HG02610 (cell line): Measurements from ENCODE around the gene DAP.
A peak's percentile ranks its signal among the peaks of the same experiment; 100 is the strongest.

Experiments used
- ATAC-seq: cut with Tn5 transposase; IDR thresholded peaks from one replicate; pipeline ENCODE4 v1.9.1; 2021; ENCODE audit warnings: mild to moderate bottlenecking, moderate library complexity; ENCODE audit not compliant: unreplicated experiment

The DAP gene

GRCh38 chr5:10761933-10762775 lies 1.1 kb upstream of the DAP start:
- ATAC-seq = no peak

- no peak for ATAC-seq
Measured at GRCh38 chr5:10760921-10761184, 181 bp downstream of the DAP start.

- peak; percentile 29 for ATAC-seq
Measured at GRCh38 chr5:10760096-10760920, 726 bp downstream of the DAP start.

DNA sequence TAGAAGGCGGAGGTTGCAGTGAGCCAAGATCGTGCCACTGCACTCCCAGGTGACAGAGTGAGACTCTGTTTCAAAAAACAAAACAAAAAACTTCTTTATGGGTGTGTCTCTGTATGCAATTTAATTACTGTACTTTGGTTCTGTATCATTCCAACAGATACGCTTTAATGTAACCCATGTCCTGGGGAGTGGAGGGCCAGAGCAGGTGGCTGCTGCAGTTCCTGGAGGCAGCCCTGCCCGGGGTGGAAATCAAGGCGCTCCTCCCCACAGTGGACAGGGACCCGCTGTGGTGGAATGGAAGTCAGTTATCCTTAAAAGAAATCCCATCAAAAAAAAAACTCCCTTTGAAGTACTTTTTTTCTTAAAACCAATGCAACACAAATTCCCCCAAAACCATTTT lies 1.9 kb downstream of the DAP start:
- ATAC-seq = no peak

DNA sequence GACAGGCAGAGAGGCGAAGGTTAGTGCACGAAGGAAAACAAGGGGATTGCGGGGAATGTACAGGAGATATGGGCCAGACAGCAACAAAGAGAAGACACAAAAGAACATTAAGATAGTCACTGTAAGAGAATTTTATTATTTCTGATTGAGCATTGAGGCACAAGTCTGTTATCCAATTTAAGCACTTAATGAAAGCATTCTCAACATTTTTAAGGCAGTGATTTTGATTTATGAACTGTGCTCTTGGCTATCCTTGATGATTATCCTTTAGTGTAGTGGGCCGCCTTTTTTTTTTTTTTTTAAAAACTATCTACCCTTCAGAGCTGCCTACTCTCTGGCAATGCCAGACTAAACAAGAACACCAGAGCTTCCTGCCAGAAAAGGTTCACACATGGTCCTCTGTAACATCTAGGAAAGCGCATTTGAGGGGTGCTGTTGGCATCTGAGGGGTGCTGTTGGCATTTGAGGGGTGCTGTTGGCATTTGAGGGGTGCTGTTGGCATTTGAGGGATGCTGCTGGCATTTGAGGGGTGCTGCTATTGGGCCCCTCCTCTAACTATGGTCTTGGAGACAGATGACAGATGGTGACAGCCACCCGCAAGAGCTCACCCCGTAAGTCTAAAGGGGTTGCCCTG lies 3.0 kb downstream of the DAP start:
- ATAC-seq = no peak

- ATAC-seq = no peak
Measured at GRCh38 chr5:10757043-10757442, 4.0 kb downstream of the DAP start.

- ATAC-seq = peak; percentile 29
Measured at GRCh38 chr5:10756549-10756948, 4.5 kb downstream of the DAP start.

GRCh38 chr5:10753178-10753577 lies 7.9 kb downstream of the DAP start:
- no peak for ATAC-seq

DNA sequence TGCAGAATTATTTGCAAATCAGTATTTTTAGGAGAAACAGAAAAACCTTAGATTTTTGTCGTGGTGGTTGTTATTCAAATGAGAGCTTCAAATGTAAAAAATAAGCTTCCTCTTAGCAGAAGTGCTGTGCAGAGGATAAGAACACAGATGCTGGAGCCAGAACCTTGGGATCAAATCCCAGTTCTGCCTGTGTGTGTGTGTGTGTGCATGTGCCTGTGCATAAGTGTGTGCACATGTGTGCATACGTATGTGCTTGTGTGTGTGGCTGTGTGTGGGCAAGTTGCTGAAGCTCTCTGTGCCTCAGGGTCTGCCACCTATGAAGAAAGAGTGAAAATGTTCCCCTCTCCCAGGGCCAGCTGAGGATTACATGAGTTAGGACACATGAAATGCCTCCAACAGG lies 8.6 kb downstream of the DAP start:
- no peak for ATAC-seq

- ATAC-seq = no peak
Measured at GRCh38 chr5:10750909-10751308, 10.1 kb downstream of the DAP start.

DNA sequence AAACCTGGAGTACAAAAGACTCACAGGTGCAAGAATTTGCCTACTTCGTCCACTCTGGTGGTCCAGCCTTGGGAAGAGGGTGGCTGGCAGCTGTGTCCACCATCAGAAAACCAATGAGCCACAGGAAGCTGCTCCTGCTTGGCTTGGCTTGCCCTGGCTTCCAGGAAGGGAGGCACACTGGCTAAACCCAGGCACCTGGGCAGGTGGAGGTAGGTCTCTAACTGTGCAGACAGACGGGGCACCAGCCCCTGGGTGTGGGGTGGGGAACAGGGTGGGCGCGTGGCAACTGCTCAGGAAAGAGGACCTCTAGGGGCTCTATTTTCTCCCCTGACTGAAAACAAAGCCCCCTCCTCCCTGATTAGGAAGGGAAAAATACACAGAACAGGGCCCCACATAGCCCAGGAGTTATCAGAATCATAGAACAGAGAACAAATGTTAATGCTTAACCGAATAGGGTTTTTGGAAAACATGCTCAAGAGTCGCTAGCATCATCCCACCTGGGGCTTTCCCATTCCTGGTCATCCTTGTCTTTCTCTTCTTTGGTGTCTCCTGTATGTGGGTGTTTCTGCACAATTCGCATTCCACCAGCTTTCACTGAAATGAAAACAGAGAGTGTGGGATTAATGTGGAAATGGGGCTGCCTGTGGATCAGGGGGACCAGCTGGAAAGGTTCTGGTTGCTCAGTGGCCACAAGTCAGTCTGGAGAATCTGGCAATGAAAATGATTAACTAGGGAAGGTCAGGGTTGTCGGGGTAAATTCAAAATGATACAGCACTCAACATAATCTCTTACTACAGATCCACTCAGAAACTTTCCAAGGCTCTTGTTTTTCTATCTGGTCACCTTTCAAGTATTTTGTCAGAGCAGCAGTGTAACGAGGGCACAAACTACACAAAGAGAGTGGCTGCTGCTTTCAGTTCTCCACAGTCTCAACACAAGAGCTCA lies 13.1 kb downstream of the DAP start:
- no peak for ATAC-seq

- ATAC-seq = no peak
Measured at GRCh38 chr5:10746711-10747110, 14.3 kb downstream of the DAP start.

DNA sequence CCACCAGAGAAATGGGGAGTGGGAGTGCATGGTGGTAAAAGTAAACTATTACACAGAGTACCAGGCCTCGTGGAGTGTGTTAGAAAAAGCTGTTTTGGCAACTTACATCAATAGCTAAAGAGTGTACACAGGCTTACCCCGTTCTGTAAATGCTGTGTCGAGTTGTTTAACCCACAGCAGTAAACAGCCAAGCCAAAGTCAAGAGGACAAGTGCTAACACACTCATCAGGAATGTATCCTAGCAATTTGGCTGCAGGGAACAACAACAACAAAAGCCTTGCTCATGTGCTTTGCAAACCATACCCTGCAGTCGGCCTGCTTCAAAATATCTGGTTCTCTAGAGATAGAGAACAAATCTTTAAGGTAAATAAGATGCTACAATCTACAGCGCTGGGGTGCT lies 15.9 kb downstream of the DAP start:
- ATAC-seq = no peak

- ATAC-seq = no peak
Measured at GRCh38 chr5:10744681-10745080, 16.4 kb downstream of the DAP start.

DNA sequence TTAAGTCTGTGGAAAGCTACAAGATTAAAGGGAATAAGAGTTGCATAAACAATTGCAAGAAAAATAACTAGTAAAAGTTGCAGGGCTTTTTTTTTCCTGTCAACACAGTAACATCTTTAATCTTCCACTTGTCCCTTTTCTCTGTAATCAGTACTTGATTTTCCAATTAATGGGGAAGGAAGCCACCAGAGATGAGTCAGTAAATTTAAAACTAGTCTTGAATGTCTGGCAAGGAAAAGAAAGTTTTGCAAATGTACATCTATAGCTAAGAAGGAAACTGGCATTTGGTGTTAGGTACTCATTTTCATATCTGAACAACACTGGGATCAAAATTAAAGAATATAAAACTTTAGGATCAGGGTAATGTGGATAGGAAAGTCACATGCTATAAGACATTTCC lies 17.1 kb downstream of the DAP start:
- ATAC-seq = no peak

DNA sequence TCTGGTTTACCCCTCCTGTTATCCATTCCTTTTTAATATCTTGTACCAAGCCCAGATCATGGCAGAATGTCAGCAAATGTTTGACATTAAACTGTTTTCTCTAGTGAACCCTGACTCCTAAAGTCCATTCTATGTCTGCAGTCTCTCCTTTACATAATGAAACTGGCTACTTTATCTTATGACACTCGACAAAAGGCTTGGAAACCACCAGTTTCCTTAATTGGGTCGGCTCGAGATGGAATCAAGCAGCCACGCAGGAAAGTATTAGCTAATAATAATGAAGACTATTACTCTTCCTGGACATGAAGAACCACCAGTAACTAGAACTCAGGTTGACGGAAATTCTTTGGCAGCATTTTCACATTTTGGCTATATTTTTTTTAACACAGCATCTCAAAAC lies 17.5 kb downstream of the DAP start:
- no peak for ATAC-seq

DNA sequence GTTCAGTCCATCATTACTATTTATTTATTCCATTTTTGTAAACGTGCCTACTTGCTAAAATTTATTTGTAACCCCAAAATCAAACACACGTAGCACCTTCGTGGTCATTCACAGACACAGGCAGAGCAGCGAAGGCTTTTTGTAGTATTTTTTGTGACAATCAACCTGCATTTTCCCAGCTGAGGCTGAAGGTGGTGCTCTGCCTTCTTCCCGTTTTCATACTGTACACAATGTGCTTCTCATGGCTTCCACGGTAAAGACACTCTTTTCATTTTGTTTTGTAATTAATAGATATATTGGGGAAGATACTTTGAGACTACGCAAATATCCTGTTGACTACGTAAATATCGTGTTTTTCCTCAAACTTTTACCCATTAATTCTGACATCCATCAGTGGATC lies 19.4 kb downstream of the DAP start:
- ATAC-seq = no peak

GRCh38 chr5:10740384-10740783 lies 20.6 kb downstream of the DAP start:
- ATAC-seq = no peak

DNA sequence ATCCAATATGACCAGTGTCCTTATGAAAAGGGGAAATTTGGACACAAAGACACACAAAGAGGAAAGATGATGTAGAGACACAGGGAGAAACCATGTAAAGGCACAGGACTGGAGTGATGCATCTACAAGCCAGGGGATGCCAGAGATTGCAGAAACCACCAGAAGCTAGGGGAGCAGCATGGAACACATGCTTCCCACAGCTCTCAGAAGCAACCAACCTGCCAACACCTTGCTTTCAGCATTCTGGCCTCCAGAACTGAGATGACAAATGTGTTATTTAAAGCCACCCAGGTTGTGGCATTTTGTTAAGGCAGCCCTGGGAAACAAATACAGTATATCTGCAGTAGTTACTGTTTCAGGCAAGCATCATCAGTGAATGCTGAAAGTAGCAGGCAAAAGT lies 23.2 kb downstream of the DAP start:
- ATAC-seq = no peak

DNA sequence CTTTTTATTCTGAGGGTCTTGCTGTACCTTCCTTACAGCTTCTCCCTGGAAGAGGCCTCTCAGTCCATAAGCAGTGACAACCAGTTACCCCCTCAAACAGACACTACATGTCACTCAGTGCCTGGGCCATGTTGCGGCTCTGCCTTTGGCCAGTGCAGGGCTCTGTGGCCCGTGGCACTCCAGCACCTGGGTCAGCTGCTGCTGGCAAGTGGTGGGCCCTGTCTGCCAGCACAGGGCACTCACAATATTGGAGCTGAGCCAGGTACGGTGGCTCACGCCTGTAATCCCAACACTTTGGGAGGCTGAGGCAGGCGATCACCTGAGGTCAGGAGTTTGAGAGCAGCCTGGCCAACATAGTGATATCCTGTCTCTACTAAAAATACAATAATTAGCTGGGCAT lies 24.2 kb downstream of the DAP start:
- no peak for ATAC-seq

GRCh38 chr5:10736354-10736753 lies 24.7 kb downstream of the DAP start:
- ATAC-seq = no peak
